GM21786 (cell line): ENCODE measurements around the gene TGDS.
"Not testable (repeated sequence)": the region's sequence is repeated elsewhere in the genome, so short reads cannot be mapped to it uniquely, and the experiment has no call there.

Source experiments
- ATAC-seq: cut with Tn5 transposase; IDR thresholded peaks from one replicate; pipeline ENCODE4 v1.9.1; 2021; ENCODE audit not compliant: unreplicated experiment

TGDS gene

DNA sequence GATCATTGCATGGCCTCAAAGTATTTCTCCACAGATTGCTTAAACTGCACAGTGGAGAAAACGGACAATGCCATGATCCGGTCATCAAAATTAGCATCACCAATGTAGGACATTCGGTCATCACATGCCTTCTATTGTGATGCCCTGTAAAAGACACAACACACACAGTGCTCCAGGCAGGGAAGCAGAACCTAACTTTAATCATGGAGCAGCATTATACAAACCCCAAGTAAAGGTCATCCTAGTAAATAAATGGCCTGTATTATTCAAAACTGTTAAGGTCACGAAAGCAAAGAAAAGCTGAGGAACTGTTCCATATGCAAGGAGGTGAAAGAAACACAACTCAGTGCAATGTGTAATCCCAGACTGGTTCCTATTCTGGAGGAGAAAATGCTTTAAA, 42.2 kb downstream of the TGDS start:
- ATAC-seq, result no peak

DNA sequence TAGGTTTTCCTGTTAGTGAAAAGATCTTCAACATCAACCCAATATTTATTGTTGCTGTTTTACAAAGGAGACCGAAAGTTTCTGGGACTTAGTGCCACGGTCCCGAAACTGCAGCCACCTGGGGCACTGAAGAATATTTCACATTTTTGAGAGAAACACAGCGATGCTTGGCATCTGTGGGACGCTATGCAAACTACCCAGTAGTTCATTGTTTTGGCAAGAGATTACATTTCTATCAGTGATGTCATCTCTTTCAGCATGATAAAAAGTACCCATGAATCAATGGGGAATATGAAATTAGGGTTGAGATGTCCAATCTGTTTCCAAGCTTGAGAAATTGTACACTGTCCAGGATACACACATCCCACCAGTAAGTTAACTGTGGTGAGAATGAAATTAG, 43.9 kb downstream of the TGDS start:
- ATAC-seq, result no peak

DNA sequence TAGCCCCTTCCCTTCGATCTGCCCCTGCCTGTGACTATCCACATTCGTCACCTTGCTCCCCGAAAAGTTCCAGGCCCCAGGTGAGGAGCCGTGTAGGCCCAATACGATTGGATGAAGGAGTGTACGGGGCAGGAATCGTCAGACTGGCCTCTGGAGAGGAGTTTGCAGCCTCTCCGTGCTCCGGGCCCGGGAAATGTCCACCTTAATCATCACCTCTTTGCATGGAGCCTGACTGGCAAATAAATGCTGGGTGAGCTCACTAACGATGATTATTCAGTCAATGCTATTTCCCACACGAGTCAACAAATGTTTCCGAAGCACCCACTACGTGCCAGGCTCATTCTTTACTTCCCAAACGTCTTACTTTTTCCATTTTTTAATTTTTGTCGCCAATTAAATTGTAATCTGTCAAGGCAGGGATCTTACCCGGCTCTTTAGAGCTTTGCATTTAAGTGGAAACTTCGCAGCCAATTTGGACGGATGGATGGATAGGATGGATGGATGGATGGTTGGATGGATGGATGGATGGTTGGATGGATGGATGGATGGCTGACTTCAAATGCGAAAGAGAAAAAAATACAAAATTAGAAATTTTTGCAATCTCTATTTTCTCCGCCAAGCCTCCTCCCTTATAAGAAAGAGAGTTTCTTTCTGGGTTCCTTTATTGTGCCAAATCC, 45.8 kb downstream of the TGDS start:
- ATAC-seq, result peak; percentile 11

DNA sequence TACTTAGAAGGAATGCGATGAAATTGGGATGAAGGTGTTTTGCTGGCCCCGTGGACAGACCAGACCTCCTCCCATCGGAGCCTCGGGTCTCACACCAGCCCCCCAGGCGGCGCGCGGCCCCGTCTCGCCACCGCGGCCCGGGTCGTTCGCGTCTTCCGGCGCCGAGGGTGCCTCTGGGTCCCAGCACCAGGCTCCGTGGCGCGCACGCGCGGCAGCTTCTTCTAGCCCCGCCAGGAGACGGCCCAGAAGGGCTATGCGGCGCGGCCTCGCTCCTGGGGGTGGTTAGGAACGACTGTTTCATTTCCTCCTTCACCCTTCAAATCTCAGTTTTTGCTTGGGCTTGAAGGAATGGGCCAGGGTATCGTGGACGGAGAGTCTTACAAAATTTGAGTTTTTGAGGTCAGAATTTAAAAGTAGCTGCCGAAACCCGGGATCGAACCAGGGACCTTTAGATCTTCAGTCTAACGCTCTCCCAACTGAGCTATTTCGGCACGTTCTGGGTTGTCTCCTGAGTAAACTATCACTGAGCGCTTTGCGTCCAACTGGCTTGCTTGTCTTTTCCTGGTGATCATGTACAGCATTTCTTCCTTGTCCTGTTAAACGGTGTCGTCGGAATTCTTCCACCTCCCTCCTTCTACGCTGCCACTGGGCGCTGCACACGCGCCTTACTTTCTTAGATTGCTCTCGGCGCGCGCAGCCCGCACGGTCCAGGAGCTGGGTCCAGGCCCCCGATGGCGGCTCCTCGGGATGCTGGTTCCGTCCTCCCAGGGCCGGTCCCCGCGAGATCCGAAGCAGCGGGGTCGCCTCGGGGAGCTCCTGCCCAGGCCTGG, 46.5 kb downstream of the TGDS start:
- peak; percentile 86 for ATAC-seq

DNA sequence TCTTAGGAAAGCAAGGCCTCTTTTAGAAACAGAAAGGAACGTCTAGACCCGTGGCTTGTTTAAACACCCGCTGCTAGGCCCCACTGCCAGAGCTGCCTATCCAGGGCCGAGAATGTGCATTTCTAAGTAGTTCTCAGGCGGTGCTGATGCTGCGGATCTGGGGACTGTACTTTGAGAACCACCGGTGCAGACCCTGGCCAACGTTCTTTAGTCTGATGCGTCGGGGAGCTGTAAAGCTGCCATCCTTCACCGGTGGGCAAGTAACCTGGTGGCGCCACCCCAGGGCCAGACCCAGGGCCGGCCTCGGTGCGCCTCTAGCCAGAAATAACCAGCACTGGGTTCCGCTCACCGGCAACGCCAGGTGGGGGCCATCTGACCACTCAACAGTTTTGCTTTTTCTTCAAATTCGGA, 47.1 kb downstream of the TGDS start:
- ATAC-seq, result peak; percentile 64

DNA sequence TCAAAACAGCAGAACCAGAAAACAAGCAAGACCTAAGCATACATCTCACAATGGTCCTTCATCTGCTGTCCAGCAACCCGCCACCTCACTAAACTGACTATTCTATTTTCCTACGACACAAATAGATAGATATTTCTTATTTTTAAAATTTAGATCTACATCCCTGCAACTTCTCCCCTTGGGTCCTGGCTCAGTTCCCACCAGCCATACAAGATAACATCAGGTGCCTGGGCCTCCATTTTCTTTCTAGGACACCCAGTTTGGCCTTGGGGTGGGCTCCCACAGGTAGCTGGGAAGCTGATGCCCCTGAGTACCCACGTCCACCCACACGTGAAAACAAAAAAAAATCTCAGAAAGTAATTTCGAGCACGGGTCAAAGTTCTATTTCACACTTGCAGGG, 47.6 kb downstream of the TGDS start:
- no peak for ATAC-seq

DNA sequence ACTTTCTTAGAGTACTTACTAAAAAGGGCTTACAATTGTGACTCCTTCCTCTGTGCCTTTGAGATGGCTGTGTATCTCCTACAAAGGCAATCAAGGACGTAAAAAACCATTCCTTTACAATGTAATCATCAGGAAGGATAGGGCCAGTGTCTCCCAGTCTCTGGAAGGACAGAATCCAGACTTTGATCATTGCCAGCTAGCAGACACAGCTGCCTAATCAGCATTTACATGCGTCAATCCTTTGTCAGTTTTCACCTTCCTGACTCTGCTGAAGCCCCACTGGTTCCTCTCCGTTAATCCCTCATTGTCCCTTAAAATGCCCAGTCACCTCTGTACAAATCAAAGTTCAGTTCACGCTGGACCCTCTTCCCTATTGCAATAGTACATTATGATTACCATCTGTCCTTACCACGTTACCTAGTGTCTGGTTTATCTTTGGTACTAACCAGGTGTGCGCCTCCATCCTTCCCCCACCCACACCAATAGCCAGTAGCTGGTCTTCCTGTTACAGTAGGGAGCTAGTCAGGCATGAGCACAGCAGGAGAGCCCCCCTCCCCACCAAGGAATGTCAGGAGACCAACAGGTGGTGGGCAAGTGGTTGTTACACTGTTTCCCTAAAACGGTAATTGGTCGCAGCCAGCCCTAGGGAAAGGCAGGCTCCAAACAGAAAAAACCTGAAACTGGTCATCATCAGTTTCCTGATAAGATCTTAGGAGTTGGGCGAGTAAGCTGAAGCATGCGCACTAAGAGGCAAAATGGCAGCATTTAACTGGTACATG, 49.7 kb downstream of the TGDS start:
- ATAC-seq, result no peak

DNA sequence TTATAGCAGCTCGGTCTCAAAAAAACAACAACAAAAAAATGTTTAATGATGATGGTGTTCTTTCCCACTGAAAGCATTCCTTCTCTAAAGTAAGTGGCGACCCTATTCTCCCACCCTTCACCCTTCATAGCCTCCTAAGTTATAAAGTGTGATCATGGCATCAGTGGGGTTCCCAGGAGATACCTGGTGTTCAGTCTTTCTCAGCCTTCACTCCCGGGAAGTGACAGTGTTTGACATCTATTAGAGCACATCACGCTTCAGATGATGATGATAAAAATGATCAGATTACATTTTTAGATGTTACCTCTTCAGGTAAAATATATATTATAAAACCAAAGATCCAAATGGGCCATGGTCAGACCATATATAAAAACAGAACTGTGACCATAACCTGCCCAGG, 51.0 kb downstream of the TGDS start:
- ATAC-seq, result no peak

DNA sequence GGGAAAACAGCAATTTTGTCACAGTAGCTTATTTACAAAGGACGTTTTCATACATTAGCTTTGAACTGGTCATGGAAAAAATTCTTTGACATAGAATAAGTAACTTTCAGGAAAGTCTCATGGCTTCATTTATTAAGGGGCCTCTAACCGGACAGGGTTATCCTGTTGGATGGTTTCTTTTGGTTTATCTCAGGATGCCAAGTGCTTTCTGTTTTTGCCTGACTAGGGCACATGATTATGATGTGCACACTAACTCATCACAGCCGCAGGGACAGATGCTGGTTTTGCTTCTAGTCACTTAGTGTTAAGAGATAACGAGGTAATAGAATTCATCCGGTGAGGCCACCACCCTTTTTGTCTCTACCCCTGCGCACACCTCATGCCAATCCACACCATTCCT, 53.0 kb downstream of the TGDS start:
- no peak for ATAC-seq

DNA sequence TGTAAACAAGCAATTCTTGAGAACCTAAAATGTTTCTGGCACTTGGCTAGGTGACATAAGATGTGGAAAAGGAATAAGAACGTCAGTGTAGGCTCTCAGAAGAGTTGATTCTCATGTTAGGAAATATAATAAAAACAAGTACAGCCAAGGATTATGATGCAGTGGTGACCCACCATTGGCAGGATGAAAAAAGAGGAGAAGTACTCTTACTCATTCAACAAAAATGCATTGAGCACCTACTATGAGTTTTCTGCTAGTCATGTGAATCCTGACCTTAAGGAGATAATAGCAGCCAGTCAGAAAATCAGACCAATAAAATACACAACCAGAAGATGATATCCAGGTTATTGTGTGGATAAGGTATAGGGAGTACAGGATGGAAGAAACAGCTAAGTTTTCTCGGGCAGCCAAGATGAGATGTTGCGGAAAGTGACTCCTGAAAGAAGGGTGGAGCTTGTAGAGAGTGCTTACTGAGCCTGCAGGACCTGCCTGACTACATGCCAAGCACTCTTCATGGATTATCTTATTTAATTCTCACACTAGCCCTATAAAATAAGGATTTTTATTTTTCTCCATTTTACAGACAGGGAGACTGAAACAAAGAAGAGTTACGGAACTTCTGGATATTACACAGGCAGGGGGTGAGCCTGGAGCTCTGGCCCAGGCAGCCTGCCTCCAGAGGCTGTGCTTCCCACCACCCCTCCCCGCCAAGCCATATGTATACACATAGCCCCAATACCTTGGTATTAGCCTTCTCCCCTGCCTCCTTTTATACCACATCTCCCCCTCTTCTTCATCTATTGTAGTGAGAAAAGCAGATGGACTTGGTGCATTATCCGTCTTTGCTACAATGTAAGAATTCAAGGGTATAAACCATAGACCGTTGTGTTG, 58.0 kb downstream of the TGDS start:
- ATAC-seq, result no peak

DNA sequence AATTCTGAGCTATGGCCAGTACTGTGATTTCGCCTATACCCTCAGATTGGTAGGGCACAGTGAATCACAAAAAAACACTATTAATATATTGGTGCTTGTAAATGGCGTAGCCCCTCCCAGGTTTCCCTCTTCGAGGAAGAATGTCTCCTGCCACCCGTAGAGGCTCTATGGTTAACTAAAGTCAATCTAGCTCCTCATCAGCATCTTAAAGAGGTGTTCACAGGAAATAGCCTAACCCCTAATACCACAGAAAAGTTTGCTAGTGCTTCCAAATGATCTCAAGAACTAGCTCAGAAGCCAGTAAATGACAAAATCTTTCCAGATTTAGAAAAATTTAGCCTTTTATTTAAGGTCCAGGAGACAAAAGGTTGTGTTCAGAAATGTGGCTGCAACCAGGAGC, 60.2 kb downstream of the TGDS start:
- no peak for ATAC-seq

DNA sequence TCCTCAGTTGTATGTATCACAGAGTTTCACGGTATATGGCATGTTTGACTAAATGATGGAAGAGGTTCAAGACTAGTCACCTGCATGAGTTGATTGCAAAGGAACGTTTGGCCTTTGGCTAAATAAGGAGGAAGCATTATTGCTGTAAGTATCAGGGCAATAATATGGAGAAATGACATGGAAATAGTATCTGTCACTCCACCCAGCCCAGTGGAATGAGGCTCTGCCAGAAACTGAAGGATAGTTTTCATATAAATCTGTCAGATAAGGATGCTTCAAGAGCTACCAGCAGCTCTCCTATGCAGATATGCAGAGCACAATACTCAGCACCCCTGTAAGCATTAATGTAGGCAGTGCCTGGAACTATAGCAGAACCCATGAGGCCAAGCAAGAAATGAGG, 60.7 kb downstream of the TGDS start:
- no peak for ATAC-seq

DNA sequence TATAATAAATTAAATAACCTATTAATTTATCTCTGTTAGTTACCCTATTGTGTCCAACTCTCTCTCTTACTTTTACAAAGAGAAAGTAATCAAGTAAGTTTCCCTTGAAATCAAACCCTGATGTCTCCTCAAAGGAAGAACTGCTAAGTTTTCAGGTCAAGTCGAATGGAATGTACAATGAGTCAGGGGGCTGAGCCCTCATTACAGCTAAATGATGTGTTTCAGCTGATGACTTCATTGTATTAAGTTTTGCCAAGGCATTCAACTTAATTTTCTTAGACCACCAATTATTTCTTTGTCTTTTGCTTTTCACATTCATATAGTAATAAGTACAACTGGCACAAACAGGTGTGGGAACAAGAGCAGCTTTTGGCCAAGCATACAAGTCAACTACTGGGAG, 61.8 kb downstream of the TGDS start:
- ATAC-seq, result no peak

DNA sequence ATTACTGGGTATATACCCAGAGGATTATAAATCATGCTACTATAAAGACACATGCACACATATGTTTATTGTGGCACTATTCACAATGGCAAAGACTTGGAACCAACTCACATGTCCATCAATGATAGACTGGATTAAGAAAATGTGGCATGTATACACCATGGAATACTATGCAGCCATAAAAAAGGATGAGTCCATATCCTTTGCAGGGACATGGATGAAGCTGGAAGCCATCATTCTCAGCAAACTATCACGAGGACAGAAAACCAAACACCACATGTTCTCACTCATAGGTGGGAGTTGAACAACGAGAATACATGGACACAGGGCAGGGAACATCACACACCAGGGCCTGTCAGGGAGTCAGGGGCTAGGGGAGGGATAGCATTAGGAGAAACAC, 63.7 kb downstream of the TGDS start:
- not testable (repeated sequence) for ATAC-seq

DNA sequence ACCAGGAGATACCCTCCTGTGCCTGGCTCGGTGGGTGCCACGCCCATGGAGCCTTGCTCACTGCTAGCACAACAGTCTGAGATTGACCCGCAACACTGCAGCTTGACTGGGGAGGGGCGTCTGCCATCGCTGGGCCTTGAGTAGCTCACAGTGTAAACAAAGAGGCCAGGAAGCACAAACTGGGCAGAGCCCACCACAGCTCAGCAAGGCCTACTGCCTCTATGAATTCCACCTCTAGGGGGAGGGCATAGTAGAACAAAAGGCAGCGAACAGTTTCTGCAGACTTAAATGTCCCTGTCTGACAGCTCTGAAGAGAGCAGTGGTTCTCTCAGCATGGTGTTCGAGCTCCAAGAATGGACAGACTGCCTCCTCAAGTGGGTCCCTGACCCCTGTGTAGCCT, 69.0 kb downstream of the TGDS start:
- ATAC-seq, result not testable (repeated sequence)

DNA sequence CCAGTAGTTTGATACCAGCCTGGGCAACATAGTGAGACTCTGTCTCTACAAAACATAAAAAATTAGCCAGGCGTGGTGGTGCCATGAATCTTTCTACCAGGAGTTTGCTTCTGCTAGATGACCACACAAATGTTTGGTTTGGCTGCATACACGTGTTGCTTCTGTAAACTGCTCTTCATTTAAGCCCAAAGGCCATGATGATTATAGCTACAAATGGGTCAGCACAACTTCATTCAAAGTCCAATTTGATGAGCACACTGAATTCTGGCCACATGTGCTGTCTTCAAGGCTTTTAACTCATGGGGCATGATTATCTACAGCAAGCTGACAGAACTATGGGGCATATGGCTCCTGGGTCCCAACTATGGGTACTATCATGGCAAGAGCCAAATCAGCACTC, 70.2 kb downstream of the TGDS start:
- ATAC-seq, result no peak

DNA sequence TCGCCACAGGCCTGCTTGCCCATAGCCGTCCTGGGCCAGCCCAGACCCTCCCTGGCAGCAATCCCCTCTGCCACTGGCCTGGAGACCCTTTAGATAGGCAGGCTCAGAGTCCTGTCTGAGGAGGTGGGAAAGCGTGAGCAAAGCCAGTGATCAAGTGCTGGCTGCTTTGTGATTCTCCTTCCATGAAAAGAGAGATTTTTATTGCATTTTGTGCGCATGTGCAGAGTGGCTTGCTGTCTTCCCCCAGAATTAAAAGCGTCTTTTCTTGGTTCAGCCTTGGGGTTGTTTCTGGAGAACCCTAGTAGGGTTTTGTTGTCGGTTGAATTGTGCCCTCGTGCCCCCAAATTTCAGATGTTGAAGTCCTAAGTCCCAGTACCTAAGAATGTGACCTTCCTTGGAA, 71.5 kb downstream of the TGDS start:
- ATAC-seq, result no peak
